HG03342 (cell line): ENCODE measurements around the gene GALNT2.
A peak's percentile ranks its signal among the peaks of the same experiment; 100 is the strongest.

Experiments
- ATAC-seq: cut with Tn5 transposase; IDR thresholded peaks from one replicate; pipeline ENCODE4 v1.9.1; 2021; ENCODE audit warnings: mild to moderate bottlenecking, moderate library complexity; ENCODE audit not compliant: unreplicated experiment

Gene GALNT2

GRCh38 chr1:230066466-230067404, at the start of gene GALNT2:
Gene GALNT2, plus strand, starts transcription at chr1:230067238. Its CDS starts 43 bp downstream, at chr1:230067281.
- ATAC-seq: peak; percentile 85

GRCh38 chr1:230020451-230020850, 46.6 kb upstream of the GALNT2 start:
- ATAC-seq: no peak

- ATAC-seq: no peak
These were observed 44.2 kb upstream of the GALNT2 start for GRCh38 chr1:230022666-230023380.

GRCh38 chr1:230025686-230026085, 41.4 kb upstream of the GALNT2 start:
- ATAC-seq: no peak

GRCh38 chr1:230026139-230026538, 40.9 kb upstream of the GALNT2 start:
- ATAC-seq: no peak

- ATAC-seq: no peak
These were observed 40.5 kb upstream of the GALNT2 start for GRCh38 chr1:230026572-230026971.

DNA sequence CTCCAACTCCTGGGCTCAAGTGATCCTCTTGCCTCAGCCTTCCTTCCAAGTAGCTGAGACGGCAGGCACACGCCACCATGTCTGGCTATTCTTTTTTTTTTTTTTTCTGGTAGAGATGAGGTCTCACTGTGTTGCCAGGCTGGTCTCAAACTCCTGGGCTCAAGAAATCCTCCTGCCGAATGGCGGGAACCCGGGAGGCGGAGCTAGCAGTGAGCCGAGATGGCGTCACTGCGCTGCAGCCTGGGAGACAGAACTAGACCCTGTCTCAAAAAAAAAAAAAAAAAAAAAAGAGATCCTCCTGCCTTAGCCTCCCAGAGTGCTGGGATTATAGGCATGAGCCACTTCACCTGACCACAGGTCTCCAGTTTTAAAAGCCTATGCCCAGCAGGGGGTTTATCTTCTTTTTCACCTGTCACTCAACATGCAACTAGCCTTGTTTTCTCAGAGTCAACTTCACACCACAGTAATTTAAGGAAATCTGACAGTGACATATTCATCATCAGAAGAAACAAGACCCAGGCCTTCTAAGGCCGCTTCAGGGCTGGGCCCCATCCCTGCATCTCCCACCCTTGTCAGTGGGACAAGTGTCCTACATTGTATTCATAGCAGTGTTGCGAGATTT, 38.3 kb upstream of the GALNT2 start:
- ATAC-seq: no peak

DNA sequence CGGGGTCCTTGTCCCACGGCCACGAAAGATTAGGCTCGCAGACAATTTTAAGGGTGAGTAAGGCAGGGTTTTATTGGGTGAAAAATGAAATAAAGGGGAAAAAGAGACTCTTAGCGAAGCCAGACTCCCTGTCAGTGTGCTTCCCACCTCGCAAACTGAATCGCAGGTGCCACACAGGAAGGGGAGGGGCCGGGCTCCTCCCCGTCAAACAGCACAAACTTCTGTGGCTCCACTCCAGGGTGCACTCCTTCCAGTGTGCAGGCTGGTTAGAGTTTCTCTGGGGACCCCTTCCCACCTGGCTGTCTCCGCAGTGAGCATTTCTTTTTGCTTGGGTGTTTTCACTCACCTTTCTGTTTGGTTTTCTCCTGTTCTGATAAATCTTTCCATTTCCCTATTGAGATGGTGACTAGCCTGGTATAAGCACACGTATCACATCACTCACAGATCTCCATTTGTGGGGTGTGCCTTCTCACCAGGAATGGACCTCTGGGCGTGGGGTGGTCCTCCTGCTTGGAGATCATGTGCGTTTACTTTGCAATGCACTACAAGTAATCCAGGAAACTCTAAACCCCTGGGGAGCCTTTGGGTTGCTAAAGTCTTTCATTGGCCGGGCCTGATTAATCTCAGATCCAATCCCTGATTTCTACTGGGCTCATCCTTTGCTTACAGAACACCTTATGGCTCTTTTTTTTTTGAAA, 37.6 kb upstream of the GALNT2 start:
- no peak for ATAC-seq

DNA sequence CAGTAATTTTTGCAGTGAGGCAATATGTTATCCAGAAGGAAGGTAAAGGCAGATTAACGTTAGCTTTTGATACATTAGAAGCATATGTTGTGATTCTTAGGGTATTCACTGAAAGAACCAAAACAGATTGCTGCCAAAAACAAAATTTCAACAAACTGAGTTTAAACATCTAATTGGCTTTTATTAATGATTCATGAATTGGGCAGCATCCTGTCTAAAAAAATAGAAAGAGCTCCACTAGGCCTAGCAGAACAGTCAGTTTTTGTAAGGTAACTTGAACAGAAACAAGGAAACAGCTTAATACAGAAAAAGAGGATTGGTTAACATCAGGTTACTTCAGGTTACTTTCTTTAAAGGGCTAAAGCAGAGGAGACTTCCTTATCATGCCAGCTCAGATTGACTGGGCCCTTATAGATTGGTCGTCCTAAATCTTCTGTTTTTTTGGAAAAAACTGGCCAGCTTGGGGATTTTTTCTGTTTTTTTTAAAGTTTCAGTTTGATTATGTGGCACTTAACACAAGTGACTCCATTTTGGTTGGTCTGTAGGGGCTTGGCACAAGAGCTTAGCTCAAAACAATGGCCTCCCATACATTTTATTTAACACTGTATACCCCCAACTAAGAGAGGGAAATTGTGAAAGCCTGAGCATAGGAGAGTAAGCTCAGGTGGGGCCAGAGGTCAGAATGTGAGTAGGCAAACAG, 36.8 kb upstream of the GALNT2 start:
- ATAC-seq: no peak

GRCh38 chr1:230031131-230031530, 35.9 kb upstream of the GALNT2 start:
- no peak for ATAC-seq

DNA sequence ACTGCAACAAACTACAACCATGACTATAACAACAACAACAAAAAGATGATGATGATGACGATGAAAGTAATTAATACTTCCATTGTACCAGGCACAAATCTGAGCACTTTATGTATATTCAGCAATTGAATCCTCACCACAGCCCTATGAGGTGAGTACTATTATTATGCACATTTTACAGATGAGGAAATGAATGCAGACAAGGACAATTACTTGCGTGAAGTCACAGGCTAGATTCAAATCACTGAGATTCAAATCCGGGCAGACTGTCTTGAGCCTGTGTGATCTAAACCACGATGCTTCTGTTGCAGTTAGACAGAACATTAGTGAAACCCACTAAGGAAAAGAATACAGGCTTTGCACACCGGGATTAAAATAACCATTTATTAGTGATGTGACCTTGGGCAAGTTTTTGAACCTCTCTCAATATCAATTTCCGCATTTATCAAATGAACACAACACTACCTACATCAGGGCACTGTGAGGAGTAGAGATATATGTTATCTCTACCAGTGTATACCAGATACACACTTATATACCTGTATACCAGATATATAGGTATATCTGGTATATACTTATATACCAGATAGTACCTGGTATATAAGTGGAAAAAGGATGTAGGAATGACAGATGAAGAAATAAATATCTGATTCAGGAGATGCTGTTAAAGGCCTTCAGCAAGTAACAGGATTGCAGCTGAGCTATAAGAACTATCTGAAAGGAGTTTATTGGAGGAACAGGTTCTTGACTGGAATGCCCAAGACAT, 34.3 kb upstream of the GALNT2 start:
- no peak for ATAC-seq

- ATAC-seq: no peak
These were observed 29.8 kb upstream of the GALNT2 start for GRCh38 chr1:230037261-230037660.

GRCh38 chr1:230040440-230040839, 26.6 kb upstream of the GALNT2 start:
- no peak for ATAC-seq

DNA sequence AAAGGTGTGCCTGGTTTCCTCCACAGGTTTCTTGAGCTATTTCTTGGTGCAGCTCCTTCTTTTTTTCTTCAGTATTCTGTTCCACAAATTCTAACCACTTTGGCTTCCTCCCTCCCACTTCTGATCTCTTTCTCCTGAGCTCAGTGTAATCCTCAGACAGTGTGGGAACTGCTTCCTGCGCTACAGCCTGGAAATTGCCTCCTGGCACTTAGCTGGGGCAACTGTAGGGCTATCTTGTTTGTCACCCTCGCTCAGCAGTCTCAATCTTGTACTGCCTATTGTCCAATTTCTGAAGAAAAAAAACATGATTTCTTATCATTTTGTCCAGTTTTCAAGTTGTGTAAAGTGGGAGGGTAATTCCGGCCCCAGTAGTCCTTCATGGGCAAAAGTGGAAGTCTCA, 24.0 kb upstream of the GALNT2 start:
- no peak for ATAC-seq

- no peak for ATAC-seq
These were observed 22.3 kb upstream of the GALNT2 start for GRCh38 chr1:230044729-230045128.

DNA sequence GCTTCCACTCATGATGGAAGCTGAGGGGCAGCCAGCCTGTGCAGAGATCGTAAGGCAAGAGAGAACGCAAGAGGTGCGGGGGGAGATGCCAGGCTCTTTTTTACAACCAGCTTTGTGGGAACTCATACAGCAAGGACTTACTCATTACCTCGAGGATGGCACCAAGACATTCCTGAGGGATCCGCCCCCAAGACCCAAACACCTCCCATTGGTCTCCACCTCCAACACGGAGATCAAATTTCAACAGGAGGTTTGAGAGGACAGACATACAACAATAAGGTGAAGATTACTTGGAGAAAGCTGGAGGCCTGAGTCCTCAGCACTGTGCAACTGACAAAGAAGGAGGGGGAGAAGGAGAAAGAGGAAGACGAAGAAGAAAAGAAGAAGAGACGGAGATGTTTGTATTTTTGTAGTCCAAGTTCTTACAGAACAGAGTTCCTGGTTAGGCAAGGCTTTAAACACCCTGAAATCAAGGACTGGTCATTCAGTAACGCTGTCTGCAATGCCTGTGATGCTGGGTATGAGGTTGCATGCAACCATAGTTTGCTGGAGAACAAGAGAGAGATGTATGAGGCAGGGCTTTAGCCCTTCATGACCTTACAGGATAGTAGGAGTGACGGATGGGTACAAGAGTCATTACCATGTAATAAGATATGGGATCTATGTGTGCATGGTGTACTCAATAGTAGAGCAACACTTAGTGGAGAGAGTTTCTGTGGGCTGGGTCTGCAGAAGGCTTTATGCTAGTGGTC, 19.7 kb upstream of the GALNT2 start:
- ATAC-seq: no peak

GRCh38 chr1:230048322-230048721, 18.7 kb upstream of the GALNT2 start:
- ATAC-seq: no peak

- ATAC-seq: no peak
These were observed 18.1 kb upstream of the GALNT2 start for GRCh38 chr1:230048922-230049321.

DNA sequence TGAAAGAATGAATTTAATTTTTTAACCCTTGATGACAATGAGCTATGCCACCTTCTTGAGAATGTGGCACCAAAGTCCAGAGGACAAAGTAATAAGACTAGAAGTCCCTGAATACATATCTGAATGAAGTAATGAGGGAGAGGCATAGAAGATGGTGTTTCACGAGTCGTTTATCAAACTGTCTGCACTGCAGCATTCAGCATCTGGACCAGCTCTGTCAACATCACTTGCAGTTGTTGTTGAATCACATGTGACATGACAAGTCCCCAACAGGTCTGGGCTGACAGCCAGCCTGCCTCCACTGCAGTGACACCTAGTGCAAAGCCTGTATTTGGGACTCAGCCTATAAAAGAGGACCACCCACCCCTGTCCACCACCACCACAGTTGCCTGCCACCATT, 17.3 kb upstream of the GALNT2 start:
- ATAC-seq: no peak
